Epithelial cell of alveolus of lung (primary cell): ENCODE data around the gene LGI4. TPM values are rescaled to one million over a fixed set of nuclear protein-coding genes. Genes with fewer than 3 reads are reported as not detected.

Source experiments
- total RNA-seq: library from RNA; depleted of rRNA; stranded (reverse); fragments of >200 nt; gene quantifications from 2 replicates; pipeline ENCODE4 v1.2.1, GENCODE V29; 2015

The LGI4 gene
- total RNA-seq: not detected in 2 replicates

GRCh38 chr19:35134601-35135242 lies at the start of gene LGI4:
Gene LGI4, minus strand, starts transcription at chr19:35135059. Its CDS starts 379 bp downstream, at chr19:35134680.

GRCh38 chr19:35154525-35155406 lies 19.9 kb upstream of the LGI4 start, which contains the start of gene FXYD5:
Gene FXYD5, plus strand, starts transcription at chr19:35154735. Its CDS starts 816 bp downstream, at chr19:35155551.

GRCh38 chr19:35143231-35143715 lies 8.4 kb upstream of the LGI4 start, which contains the start of gene FXYD7:
Gene FXYD7, plus strand, starts transcription at chr19:35143255. Its CDS starts 79 bp downstream, at chr19:35143334.

GRCh38 chr19:35138305-35138892 lies 3.5 kb upstream of the LGI4 start, which contains the start of gene FXYD1:
Gene FXYD1, plus strand, starts transcription at chr19:35138824. Its CDS starts 1,256 bp downstream, at chr19:35140080.

GRCh38 chr19:35115177-35115951 lies 19.5 kb downstream of the LGI4 start, which contains the start of gene FXYD3:
Gene FXYD3, plus strand, starts transcription at chr19:35115823. Its CDS starts 3,554 bp downstream, at chr19:35119377.

Other genes with a start within 250 kb of the LGI4 start
- 1.2 and 3.2 TPM in 2 replicates for gene ZNF30, start 208.2 kb downstream of the LGI4 start, total RNA-seq
- 3.7 and 3.8 TPM in 2 replicates for gene ZNF792, start 170.8 kb downstream of the LGI4 start, total RNA-seq
- 41.0 and 44.0 TPM in 2 replicates for gene GRAMD1A, start 134.7 kb downstream of the LGI4 start, total RNA-seq
- 3.8 and 5.9 TPM in 2 replicates for gene SCN1B, start 104.6 kb downstream of the LGI4 start, total RNA-seq
- gene HPN, start 93.3 kb downstream of the LGI4 start, total RNA-seq: not detected in 2 replicates
- 0.39 TPM in 1 of 2 replicates, not detected in the other for gene FXYD3, start 19.2 kb downstream of the LGI4 start, total RNA-seq
- 20.4 TPM in 1 of 2 replicates, not detected in the other for gene FXYD1, start 3.8 kb upstream of the LGI4 start, total RNA-seq
- not detected in 2 replicates for gene FXYD7, start 8.2 kb upstream of the LGI4 start, total RNA-seq
- gene FXYD5, start 19.7 kb upstream of the LGI4 start, total RNA-seq: 85.0 and 149 TPM in 2 replicates
- not detected in 2 replicates for gene FAM187B, start 93.7 kb upstream of the LGI4 start, total RNA-seq
- gene LSR, start 113.9 kb upstream of the LGI4 start, total RNA-seq: 1.4 and 7.4 TPM in 2 replicates
- gene USF2, start 133.9 kb upstream of the LGI4 start, total RNA-seq: 67.2 and 117 TPM in 2 replicates
- gene HAMP, start 147.5 kb upstream of the LGI4 start, total RNA-seq: 0.16 TPM in 1 of 2 replicates, not detected in the other
- 0.26 TPM in 1 of 2 replicates, not detected in the other for gene MAG, start 157.1 kb upstream of the LGI4 start, total RNA-seq
- 5.6 TPM in 1 of 2 replicates, not detected in the other for gene CD22, start 194.1 kb upstream of the LGI4 start, total RNA-seq
- not detected in 2 replicates for gene FFAR1, start 212.8 kb upstream of the LGI4 start, total RNA-seq
- gene FFAR3, start 223.4 kb upstream of the LGI4 start, total RNA-seq: not detected in 2 replicates
- gene GPR42, start 236.0 kb upstream of the LGI4 start, total RNA-seq: not detected in 2 replicates